ENCODE measurements around the gene TGFBI. TPM values are rescaled to one million over a fixed set of nuclear protein-coding genes. Genes with fewer than 3 reads are reported as not detected.
A peak's percentile ranks its signal among the peaks of the same experiment; 100 is the strongest.

Gene TGFBI
- total RNA-seq, 1 donor from 2014 or later, result 136 TPM

- no peak for DNase-seq
These were observed 35.7 kb downstream of the TGFBI start for GRCh38 chr5:136064510-136064909.

- DNase-seq, result no peak
These were observed 36.8 kb downstream of the TGFBI start for GRCh38 chr5:136065588-136065987.

- DNase-seq, result peak; percentile 61
These were observed 38.0 kb downstream of the TGFBI start for GRCh38 chr5:136066661-136067271.

GRCh38 chr5:136067422-136067821, 38.6 kb downstream of the TGFBI start:
- DNase-seq, result no peak

GRCh38 chr5:136070486-136071285, 41.9 kb downstream of the TGFBI start:
- peak; percentile 72 for DNase-seq

- no peak for DNase-seq
These were observed 45.1 kb downstream of the TGFBI start for GRCh38 chr5:136073714-136074529.

- peak; percentile 32 for DNase-seq
These were observed 46.7 kb downstream of the TGFBI start for GRCh38 chr5:136075466-136075891.

GRCh38 chr5:136076067-136076466, 47.3 kb downstream of the TGFBI start:
- DNase-seq, result no peak

- DNase-seq, result no peak
These were observed 48.2 kb downstream of the TGFBI start for GRCh38 chr5:136076881-136077445.

- DNase-seq, result no peak
These were observed 50.6 kb downstream of the TGFBI start for GRCh38 chr5:136079195-136079985.

- no peak for DNase-seq
These were observed 51.3 kb downstream of the TGFBI start for GRCh38 chr5:136080113-136080482.

GRCh38 chr5:136080483-136081216, 51.9 kb downstream of the TGFBI start:
- peak; percentile 87 for DNase-seq

- no peak for DNase-seq
These were observed 52.4 kb downstream of the TGFBI start for GRCh38 chr5:136081217-136081591.

- peak; percentile 42 for DNase-seq
These were observed 53.8 kb downstream of the TGFBI start for GRCh38 chr5:136082390-136083193.

GRCh38 chr5:136084698-136085097, 55.9 kb downstream of the TGFBI start:
- DNase-seq, result no peak

GRCh38 chr5:136086783-136087566, 58.2 kb downstream of the TGFBI start:
- peak; percentile 93 for DNase-seq

GRCh38 chr5:136087961-136088871, 59.4 kb downstream of the TGFBI start:
- peak; percentile 78 for DNase-seq

GRCh38 chr5:136089791-136090190, 61.0 kb downstream of the TGFBI start:
- no peak for DNase-seq
